Liver (tissue), 9 donors: ENCODE data around the gene CPOX. TPM values are rescaled to one million over a fixed set of nuclear protein-coding genes. Genes with fewer than 3 reads are reported as not detected.

Experiments used
- DNase-seq: peaks from one replicate; pipeline ENCODE4 v3.0.0-alpha.2; 2017; ENCODE audit warnings: low spot score
- H3K27ac ChIP-seq, 2 donors: one replicate each; pipeline ENCODE4 v1.7.0; 2013; ENCODE audit warnings: inconsistent platforms in 2 of 2, low read length in 2 of 2, control low read depth in 1 of 2, low read depth in 1 of 2, mild to moderate bottlenecking in 1 of 2
- H3K27me3 ChIP-seq, 4 donors: one replicate each; pipeline versions ENCODE4 v1.6.1 to v1.7.0; 2013; ENCODE audit warnings: low read length in 3 of 4, inconsistent platforms in 1 of 4, mild to moderate bottlenecking in 1 of 4, moderate library complexity in 1 of 4; ENCODE audit not compliant: control insufficient read depth in 4 of 4, insufficient read depth in 4 of 4
- H3K36me3 ChIP-seq, 4 donors: one replicate each; pipeline versions ENCODE4 v1.6.1 to v1.7.0; 2013; ENCODE audit warnings: low read length in 3 of 4, mild to moderate bottlenecking in 3 of 4, low read depth in 1 of 4, moderate library complexity in 1 of 4; ENCODE audit not compliant: control insufficient read depth in 4 of 4, insufficient read depth in 3 of 4
- H3K4me1 ChIP-seq, 4 donors: one replicate each; pipeline versions ENCODE4 v1.6.1 to v1.7.0; 2013; ENCODE audit warnings: low read length in 3 of 4, mild to moderate bottlenecking in 3 of 4, moderate library complexity in 1 of 4; ENCODE audit not compliant: control insufficient read depth in 4 of 4, insufficient read depth in 4 of 4
- H3K4me3 ChIP-seq, 3 donors: one replicate each; pipeline versions ENCODE4 v1.6.1 to v1.7.0; 2013; ENCODE audit warnings: low read length in 3 of 3, control low read depth in 1 of 3, low read depth in 1 of 3, mild to moderate bottlenecking in 1 of 3
- H3K9ac ChIP-seq, 2 donors: one replicate each; pipeline ENCODE4 v1.7.0; 2013; ENCODE audit warnings: low read length in 2 of 2, mild to moderate bottlenecking in 2 of 2, moderate library complexity in 2 of 2, control low read depth in 1 of 2, low read depth in 1 of 2
- H3K9me3 ChIP-seq, 4 donors: one replicate each; pipeline versions ENCODE4 v1.6.1 to v1.7.0; 2013; ENCODE audit warnings: low read length in 3 of 4; ENCODE audit not compliant: control insufficient read depth in 4 of 4
- CTCF ChIP-seq: fragments of 150-350 bp; IDR thresholded peaks from 2 replicates; pipeline ENCODE4 v1.5.1; 2017; ENCODE audit warnings: improper control_type of control experiment, low read depth, low read length; ENCODE audit not compliant: missing input control
- EGR1 ChIP-seq, 2 donors: IDR thresholded peaks; 2 replicates each; pipeline ENCODE4 v1.6.1; 2016 to 2018; ENCODE audit warnings: antibody characterized with exemption in 2 of 2, low read depth in 2 of 2
- FOXA1 ChIP-seq: IDR thresholded peaks from 2 replicates; pipeline ENCODE4 v1.6.1; 2016; ENCODE audit warnings: antibody characterized with exemption
- FOXA2 ChIP-seq: IDR thresholded peaks from 2 replicates; pipeline ENCODE4 v1.6.1; 2016; ENCODE audit warnings: antibody characterized with exemption
- GABPA ChIP-seq, 2 donors: IDR thresholded peaks in 1 of 2; conservative IDR thresholded peaks in 1 of 2; 2 replicates each; pipeline ENCODE4 v1.6.1; 2016; ENCODE audit warnings: antibody characterized with exemption in 2 of 2, mild to moderate bottlenecking in 1 of 2, moderate library complexity in 1 of 2
- HNF4A ChIP-seq, 2 donors: conservative IDR thresholded peaks; 2 replicates each; pipeline ENCODE4 v1.6.1; 2016; ENCODE audit warnings: antibody characterized with exemption in 2 of 2, mild to moderate bottlenecking in 2 of 2
- HNF4G ChIP-seq: IDR thresholded peaks from 2 replicates; pipeline ENCODE4 v1.6.1; 2016; ENCODE audit warnings: antibody characterized with exemption
- NR2F2 ChIP-seq: IDR thresholded peaks from 2 replicates; pipeline ENCODE4 v1.6.1; 2016; ENCODE audit warnings: antibody characterized with exemption
- RAD21 ChIP-seq, 2 donors: IDR thresholded peaks; 2 replicates each; pipeline ENCODE4 v1.6.1; 2016; ENCODE audit warnings: antibody characterized with exemption in 2 of 2, mild to moderate bottlenecking in 2 of 2
- REST ChIP-seq: IDR thresholded peaks from 2 replicates; pipeline ENCODE4 v1.6.1; 2016; ENCODE audit warnings: antibody characterized with exemption, mild to moderate bottlenecking
- RXRA ChIP-seq, 2 donors: IDR thresholded peaks; 2 replicates each; pipeline ENCODE4 v1.6.1; 2017 to 2018; ENCODE audit warnings: antibody characterized with exemption in 2 of 2, mild to moderate bottlenecking in 1 of 2
- TAF1 ChIP-seq: conservative IDR thresholded peaks from 2 replicates; pipeline ENCODE4 v1.6.1; 2016; ENCODE audit warnings: antibody characterized with exemption, mild to moderate bottlenecking
- WGBS: extraction: QIAGEN DNeasy Blood & Tissue Kit; methylation state at CpG from one replicate; pipeline ENCODE4 v1.1.7; 2013; 5-methylcytosine and 5-hydroxymethylcytosine counted together
- polyA plus RNA-seq, 2 donors: library from polyadenylated mRNA; stranded (reverse) in 1 of 2; unstranded in 1 of 2; fragments of 200-250 nt in 1 of 2; fragments of >200 nt in 1 of 2; fragmentation: Nextera tagmentation in 1 of 2; extraction: Ambion mirVana in 1 of 2; gene quantifications; one replicate each; pipeline versions ENCODE4 v1.2.1 to v1.2.3, GENCODE V29; 2013 to 2015
- total RNA-seq, 2 donors: library from RNA; depleted of rRNA; stranded (reverse); fragments of >200 nt; gene quantifications; one replicate each; pipeline ENCODE4 v1.2.3, GENCODE V29; 2014
- TF ChIP-seq, protein P1 (sequence below): IDR thresholded peaks from 2 replicates; pipeline ENCODE4 v1.6.1; 2016; ENCODE audit warnings: antibody characterized with exemption
- TF ChIP-seq, protein P2 (sequence below): IDR thresholded peaks from 2 replicates; pipeline ENCODE4 v1.6.1; 2016; ENCODE audit warnings: antibody characterized with exemption
- TF ChIP-seq, protein P3 (sequence below): IDR thresholded peaks from 2 replicates; pipeline ENCODE4 v1.6.1; 2016; ENCODE audit warnings: antibody characterized with exemption
- donor health status: healthy.
- donor health status: healthy.
- donor health status: healthy.
- donor health status: healthy.
- donor health status: healthy.

CPOX gene
- total and polyA plus RNA-seq, 4 donors = 8.8 to 280 (median 16.3) TPM

DNA sequence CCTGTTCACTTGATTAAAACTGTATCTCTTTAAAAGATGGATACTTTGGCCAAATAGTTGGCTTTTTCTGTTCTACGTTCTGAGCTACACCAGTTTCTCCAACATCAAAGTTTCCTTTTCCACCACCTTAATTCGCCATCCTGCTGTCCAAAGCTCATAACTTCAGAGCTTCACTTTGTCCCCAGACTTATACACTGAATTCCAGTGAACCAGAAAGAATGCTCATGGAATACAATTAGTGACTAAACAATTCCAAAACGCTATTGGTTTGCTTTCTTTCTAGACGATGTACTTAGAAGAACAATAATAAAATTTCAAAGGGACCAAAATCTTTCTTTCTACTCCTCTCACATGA, 38.4 kb downstream of the CPOX start:
- Histone ChIP-seq H3K9me3 (no peaks in the 10 kb centered on the region), H3K36me3 (no peaks in the 10 kb centered on the region), H3K27ac (no peak overlapping the region), H3K9ac (no peak overlapping the region), H3K27me3 (no peaks in the 10 kb centered on the region), H3K4me3 (no peak overlapping the region), H3K4me1 (no peaks in the 10 kb centered on the region)
- 72% methylated on average over 4 of the region's 4 CpGs for WGBS
- TF ChIP-seq GABPA (IDR thresholded peaks at IDR 0.05 in 1 of 2, conservative IDR thresholded peaks at IDR 0.05 in 1 of 2) = no peak
- no peak for TF ChIP-seq FOXA1
- no peak for TF ChIP-seq TAF1
- TF ChIP-seq HNF4A (conservative IDR thresholded peaks at IDR 0.05) = no peak
- TF ChIP-seq RXRA (IDR thresholded peaks at IDR 0.05) = no peak
- TF ChIP-seq FOXA2 = no peak
- no peak for TF ChIP-seq RAD21 (IDR thresholded peaks at IDR 0.05)
- TF ChIP-seq NR2F2 = no peak
- no peak for TF ChIP-seq HNF4G
- TF ChIP-seq REST = no peak
- no peak for TF ChIP-seq CTCF
- TF ChIP-seq, protein P1, sequence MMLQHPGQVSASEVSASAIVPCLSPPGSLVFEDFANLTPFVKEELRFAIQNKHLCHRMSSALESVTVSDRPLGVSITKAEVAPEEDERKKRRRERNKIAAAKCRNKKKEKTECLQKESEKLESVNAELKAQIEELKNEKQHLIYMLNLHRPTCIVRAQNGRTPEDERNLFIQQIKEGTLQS = no peak
- TF ChIP-seq, protein P2, sequence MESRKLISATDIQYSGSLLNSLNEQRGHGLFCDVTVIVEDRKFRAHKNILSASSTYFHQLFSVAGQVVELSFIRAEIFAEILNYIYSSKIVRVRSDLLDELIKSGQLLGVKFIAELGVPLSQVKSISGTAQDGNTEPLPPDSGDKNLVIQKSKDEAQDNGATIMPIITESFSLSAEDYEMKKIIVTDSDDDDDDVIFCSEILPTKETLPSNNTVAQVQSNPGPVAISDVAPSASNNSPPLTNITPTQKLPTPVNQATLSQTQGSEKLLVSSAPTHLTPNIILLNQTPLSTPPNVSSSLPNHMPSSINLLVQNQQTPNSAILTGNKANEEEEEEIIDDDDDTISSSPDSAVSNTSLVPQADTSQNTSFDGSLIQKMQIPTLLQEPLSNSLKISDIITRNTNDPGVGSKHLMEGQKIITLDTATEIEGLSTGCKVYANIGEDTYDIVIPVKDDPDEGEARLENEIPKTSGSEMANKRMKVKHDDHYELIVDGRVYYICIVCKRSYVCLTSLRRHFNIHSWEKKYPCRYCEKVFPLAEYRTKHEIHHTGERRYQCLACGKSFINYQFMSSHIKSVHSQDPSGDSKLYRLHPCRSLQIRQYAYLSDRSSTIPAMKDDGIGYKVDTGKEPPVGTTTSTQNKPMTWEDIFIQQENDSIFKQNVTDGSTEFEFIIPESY = no peak
- TF ChIP-seq EGR1 (IDR thresholded peaks at IDR 0.05; ENCODE audit: low read depth in 2 of 2) = no peak
- DNase-seq = no peak

DNA sequence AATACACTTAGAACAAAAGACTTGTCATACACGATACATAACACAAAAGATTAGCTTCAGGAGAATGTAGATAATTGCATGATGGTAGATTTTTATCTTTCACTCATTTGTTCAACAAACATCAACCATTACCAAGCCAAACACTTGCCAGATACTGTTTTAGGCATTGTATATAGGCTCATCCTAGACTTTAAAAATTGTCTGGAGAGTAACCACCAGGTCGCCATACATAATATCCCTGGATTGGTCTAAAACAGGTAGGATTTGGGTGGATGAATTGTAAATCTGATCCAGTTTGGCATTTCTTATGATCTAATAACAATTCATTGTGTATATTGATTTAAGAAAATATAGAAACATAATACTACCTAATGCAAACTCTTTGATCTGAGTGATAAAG, 38.8 kb downstream of the CPOX start:
- 90% methylated on average over 2 of the region's 2 CpGs for WGBS

More for the DNA sequence above, 38.8 kb downstream of the CPOX start:
- Histone ChIP-seq H3K9me3 (no peaks in the 10 kb centered on the region), H3K9ac (no peak overlapping the region), H3K4me1 (no peaks in the 10 kb centered on the region), H3K36me3 (no peaks in the 10 kb centered on the region), H3K4me3 (no peak overlapping the region), H3K27ac (no peak overlapping the region), H3K27me3 (no peaks in the 10 kb centered on the region)
- DNase-seq = no peak
- TF ChIP-seq TAF1 = no peak
- TF ChIP-seq, protein P3, sequence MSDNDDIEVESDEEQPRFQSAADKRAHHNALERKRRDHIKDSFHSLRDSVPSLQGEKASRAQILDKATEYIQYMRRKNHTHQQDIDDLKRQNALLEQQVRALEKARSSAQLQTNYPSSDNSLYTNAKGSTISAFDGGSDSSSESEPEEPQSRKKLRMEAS = no peak
- TF ChIP-seq NR2F2 = no peak
- no peak for TF ChIP-seq RXRA (IDR thresholded peaks at IDR 0.05)
- TF ChIP-seq FOXA2 = no peak
- no peak for TF ChIP-seq REST
- TF ChIP-seq HNF4A (conservative IDR thresholded peaks at IDR 0.05) = no peak
- no peak for TF ChIP-seq GABPA (IDR thresholded peaks at IDR 0.05 in 1 of 2, conservative IDR thresholded peaks at IDR 0.05 in 1 of 2)
- no peak for TF ChIP-seq EGR1 (IDR thresholded peaks at IDR 0.05; ENCODE audit: low read depth in 2 of 2)
- TF ChIP-seq, protein P2 = no peak
- TF ChIP-seq FOXA1 = no peak
